Dedifferentiated amniotic fluid mesenchymal stem cell (primary cell): ENCODE measurements around the gene ILF2.
"Not testable (repeated sequence)": the region's sequence is repeated elsewhere in the genome, so short reads cannot be mapped to it uniquely, and the experiment has no call there.

Experiments
- DNase-seq: peaks from one replicate; pipeline ENCODE4 v3.0.0-alpha.2; 2016; ENCODE audit errors: extremely low spot score

Gene ILF2

GRCh38 chr1:153649137-153649862, 21.5 kb downstream of the ILF2 start:
- DNase-seq: no peak

GRCh38 chr1:153648000-153648643, 22.7 kb downstream of the ILF2 start:
- peak; percentile 24 for DNase-seq

GRCh38 chr1:153647346-153647714, 23.5 kb downstream of the ILF2 start:
- DNase-seq: no peak

DNA sequence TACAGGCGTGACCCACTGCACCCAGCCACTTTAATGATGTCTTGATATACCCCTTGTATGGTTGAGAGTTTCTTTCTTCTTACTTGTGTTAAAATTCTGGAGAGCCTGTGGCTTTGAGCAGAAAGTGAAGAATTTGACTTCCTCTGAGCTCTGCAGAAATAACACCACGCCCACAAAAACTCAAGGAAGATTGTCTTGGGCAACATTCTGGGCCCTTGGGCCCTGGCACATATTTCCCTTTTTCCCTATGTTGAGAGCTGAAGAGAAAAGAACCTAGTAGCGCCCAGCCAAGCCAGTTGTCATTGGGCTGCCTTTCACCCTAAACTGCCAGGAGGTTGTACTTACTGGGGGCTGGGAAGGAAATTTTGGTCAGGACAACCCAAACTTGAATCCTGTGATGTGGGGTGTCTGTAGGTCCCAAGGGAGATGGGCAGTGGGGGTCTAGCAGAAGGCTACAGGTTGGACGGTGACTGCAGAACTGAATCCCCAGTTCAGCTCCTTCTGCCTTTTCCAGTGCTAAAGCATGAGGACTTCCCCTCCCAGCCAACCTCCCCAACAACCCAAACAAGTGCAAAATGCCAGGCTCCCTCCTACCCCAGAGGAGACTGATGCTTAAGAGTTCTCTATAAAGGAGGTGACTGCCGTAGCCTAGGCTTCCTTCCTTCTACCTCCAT, 24.0 kb downstream of the ILF2 start:
- no peak for DNase-seq

GRCh38 chr1:153643816-153644215, 27.0 kb downstream of the ILF2 start:
- no peak for DNase-seq

DNA sequence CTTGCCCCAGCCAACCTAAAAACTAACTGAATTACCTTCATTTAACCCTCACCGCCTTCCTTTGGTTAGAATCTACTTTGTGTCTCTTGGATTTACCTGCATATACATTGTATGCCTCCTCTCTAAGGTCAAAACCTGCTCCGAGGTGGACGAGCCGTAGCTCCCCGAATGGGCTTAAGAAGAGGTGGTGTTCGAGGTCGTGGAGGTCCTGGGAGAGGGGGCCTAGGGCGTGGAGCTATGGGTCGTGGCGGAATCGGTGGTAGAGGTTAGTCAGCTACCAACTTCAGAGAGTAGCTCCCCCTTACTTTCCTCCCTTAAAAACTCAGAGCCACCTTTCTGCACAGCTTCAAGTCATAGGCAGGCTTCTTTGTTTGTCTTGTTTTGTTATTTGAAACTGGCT, 27.7 kb downstream of the ILF2 start:
- no peak for DNase-seq

- DNase-seq: no peak
These were observed 28.6 kb downstream of the ILF2 start for GRCh38 chr1:153642161-153642560.

DNA sequence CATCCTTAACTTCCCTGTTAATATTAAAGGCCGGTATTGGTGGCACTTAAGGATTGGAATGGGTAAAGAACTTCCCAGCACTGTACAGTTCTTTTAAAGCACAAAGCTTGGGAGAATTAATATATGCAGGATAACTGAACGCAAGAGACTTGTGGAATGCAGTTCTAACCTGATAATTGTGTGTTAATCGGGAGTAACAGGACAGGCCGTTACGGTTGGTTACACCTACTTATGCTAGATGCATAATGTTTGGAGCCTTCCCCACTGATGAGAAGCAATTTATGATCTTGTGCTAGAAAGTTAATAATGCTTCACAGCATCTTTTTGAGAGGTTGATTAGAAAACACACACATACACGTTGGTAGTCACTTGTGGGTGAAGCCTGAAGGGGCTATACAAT, 29.9 kb downstream of the ILF2 start:
- DNase-seq: no peak

- DNase-seq: not testable (repeated sequence)
These were observed 30.6 kb downstream of the ILF2 start for GRCh38 chr1:153640213-153640612.

DNA sequence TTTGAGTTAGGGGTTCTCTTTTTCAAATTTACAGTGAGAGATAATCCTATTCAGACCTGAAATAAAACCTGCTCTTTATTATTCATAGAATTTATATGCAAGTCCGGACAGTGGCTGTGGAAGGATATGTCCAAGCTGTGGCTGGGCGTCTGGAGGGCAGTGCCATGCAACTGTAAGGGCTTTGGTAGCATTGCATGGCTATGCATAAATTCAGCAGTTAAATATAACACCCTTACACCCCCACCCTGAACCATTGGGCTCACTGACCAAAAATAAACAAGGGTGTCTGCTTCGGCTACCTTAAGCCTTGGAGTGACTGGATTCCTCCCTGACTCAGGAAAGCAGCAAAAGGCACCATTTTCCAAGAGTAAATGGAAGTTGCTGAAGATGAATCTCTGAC, 31.5 kb downstream of the ILF2 start:
- DNase-seq: no peak

- no peak for DNase-seq
These were observed 32.5 kb downstream of the ILF2 start for GRCh38 chr1:153638261-153638660.

DNA sequence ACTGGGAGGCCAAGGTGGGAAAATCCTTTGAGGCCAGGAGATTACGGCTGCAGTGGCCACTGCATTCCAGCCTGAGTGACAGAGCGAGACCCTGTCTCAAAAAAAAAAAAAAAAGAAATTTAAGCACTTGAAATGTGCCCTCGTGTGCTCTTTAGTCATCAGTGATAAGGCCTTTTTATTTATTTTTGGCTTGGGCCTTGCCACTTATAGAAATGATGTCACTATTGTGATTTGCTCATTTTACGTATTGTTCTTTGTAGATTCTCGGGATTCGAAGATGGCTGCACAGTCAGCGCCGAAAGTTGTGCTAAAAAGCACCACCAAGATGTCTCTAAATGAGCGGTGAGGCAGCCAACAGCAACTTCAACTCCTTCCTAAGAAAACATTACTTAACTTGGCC, 34.5 kb downstream of the ILF2 start:
- no peak for DNase-seq

GRCh38 chr1:153635872-153636271, 34.9 kb downstream of the ILF2 start:
- DNase-seq: no peak

DNA sequence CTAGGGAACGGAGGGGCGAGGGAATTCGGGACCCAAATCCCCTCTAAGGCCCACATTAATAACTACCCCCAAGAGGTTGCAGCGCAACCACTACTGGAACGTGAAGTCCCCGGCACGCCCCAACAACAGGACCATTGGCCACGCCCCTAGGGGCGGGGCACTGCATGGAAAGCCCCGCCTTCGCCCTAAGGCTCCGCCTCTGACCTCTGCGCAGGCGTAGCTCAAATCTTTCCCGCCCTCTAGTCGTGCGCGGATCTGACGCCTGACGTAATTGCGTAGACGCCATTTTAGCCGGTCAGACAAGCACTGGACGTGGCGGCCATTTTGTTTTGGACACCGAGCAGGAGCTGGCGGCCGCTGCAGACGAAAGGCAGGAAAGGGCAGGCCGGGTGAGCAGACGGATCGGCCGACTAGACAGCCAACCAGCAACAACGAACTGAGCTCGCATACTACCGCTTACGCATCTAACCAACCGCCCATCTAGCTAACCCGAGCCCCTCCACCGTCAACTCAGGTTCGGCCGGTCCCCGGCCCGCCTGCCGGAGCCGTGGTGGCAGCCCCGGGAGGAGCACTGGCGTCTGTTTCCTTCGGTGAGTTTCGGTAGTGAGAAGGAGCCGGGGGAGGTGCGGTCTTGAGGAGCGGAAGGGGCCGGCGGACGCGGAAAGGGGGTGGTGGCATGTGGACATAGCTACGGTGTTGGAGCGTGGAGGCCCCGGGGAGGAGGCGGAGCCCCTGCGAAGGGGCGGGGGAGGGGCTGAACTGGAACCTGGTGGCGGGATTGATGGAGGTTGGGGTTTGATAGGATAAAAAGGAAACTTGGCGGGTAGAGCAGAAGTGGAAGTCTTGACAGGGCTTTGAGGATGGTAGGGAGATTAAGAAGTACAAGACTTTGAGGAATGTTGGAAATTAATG, 36.8 kb downstream of the ILF2 start, which contains the start of gene CHTOP:
Gene CHTOP, plus strand, starts transcription at position 313 of the 912 bp plus-strand sequence. CDS start 2,523 bp downstream, outside the sequence.
- DNase-seq: peak; percentile 99

DNA sequence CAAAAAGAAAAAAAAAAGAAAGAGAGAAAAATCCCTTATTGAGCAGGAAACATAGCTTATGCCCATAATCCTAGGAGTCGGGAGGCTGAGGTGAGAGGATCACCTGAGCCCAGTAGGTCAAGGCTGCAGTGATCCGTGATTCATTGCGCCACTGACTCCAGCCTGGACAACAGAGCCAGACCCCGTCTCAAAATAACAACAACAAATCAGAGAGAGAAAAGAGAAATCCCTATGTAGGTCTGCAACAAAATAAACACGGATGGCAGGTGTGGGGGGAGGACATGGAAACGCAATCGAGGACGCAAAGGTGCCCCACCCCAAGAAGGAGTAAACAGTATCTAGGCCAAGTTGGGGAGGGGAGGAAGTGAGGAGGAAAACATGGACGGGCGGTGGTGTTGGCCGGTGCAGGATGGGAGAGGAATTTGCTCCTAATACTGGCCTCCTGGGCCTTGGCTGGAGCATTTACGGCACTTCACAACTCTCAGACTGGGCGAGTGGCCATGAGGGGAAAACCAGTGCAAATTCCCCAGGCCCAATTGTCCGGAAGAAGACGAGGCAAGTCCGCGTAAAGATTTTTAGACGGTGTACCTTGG, 37.5 kb downstream of the ILF2 start:
- no peak for DNase-seq

- no peak for DNase-seq
These were observed 39.5 kb downstream of the ILF2 start for GRCh38 chr1:153631047-153632022.

GRCh38 chr1:153630384-153630783, 40.4 kb downstream of the ILF2 start:
- DNase-seq: no peak

DNA sequence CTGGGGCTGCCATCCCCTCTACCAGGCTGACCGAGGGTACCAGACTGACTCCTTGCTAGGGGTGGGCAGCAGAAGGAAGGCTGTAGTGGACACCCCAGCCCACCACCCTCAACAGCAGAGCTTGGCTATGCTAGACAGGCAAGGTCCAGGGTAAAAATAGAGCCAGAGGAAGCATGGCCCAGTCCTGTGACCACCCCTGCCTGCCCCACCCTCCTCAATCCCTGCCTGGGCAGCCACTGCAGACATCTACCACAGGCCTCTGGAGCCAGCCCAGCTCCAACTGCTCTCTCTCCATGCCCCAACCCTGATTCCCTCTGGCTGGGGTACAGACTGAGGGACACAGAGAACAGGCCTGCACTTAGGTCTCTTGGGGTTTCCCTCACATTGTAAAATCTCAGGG, 40.8 kb downstream of the ILF2 start:
- DNase-seq: peak; percentile 34

DNA sequence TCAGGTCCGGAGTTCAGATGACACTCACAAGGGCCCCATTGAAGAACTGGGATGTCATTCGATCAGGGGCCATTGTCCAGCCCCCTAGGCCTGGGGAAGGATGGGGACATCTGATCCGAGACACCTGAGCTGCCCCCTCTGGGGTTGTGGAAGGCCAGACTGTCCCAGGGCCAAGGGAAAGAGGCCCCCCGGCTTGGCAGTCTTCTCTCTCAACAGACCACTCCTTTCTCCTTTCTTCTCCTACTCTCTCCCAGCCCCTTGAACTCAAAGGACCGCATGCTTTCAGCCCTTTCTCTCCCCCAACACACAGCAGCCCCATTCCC, 41.5 kb downstream of the ILF2 start:
- DNase-seq: no peak

DNA sequence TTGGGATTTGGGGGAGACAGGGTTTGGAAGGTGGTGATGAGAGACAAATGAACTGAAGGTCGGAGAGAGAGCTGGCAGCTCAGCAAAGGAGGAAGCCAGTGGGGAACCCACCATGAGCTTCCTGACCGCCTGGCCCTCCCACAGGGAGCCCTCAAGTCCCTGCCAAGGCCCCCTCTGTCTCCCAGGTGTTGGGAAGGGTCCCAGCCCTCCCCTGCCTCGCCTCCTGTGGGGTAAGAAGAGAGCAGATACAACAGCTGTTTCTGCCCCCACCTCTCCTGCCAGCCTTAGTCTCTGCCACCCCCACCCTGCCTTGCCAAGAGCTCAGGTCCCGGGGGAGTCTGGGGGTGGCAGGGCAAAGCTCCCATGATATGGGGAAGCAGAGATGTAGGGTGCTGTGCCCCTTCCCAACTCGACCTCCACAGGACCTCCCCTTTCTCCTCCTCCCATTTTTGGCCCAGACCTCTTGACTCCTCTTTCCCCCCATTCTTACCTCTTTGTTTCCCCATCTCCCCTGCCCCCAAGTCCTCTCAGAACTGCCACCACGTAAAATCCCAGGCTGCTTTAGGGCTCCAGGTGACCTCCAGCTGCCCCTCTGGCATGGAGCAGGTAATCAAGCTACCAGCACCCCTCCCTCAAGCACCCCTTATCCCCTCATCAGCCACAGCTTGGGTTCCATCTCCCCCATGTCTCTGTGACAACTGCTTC, 42.0 kb downstream of the ILF2 start:
- no peak for DNase-seq
